ENCODE data around the gene C1QTNF8.

DNA sequence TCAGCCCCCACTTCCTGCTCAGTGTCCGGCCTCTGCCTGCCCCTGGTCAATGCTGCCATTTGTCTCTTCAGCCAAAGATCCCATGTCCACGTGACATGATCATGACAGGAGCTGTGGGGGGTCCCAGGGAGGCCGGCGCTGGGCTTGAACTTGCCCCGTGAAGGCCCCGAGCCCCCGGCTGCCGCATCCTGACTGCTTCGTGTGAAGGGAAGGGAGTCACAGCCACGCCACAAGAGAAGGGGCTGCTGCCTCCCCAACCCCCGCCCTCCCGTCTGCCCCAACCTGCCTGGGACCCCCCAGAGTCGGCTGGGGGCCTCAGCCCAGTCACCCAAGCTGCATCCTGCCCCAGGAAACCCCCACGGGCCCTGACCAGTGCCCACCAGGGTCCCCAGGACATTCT lies 37.8 kb downstream of the C1QTNF8 start:
- TF ChIP-seq, protein P1, sequence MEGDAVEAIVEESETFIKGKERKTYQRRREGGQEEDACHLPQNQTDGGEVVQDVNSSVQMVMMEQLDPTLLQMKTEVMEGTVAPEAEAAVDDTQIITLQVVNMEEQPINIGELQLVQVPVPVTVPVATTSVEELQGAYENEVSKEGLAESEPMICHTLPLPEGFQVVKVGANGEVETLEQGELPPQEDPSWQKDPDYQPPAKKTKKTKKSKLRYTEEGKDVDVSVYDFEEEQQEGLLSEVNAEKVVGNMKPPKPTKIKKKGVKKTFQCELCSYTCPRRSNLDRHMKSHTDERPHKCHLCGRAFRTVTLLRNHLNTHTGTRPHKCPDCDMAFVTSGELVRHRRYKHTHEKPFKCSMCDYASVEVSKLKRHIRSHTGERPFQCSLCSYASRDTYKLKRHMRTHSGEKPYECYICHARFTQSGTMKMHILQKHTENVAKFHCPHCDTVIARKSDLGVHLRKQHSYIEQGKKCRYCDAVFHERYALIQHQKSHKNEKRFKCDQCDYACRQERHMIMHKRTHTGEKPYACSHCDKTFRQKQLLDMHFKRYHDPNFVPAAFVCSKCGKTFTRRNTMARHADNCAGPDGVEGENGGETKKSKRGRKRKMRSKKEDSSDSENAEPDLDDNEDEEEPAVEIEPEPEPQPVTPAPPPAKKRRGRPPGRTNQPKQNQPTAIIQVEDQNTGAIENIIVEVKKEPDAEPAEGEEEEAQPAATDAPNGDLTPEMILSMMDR (IDR thresholded peaks at IDR 0.05; ENCODE audit: low read length), result no peak
- no peak for TF ChIP-seq EZH2 (IDR thresholded peaks at IDR 0.05; ENCODE audit: borderline replicate concordance, low read length)

All from OCI-LY1 (cell line).